HPDE6-E6E7 (cell line): ENCODE results near the gene FEM1C.

ENCODE experiments used
- DNase-seq: peaks from one replicate; pipeline ENCODE4 v3.0.0; 2011; ENCODE audit warnings: missing footprints; ENCODE audit errors: extremely low spot score

Gene FEM1C

GRCh38 chr5:115557667-115558387 lies 13.3 kb upstream of the FEM1C start:
- DNase-seq: no peak

- DNase-seq: no peak
These were observed 11.7 kb upstream of the FEM1C start for GRCh38 chr5:115556276-115556675.

- DNase-seq: no peak
These were observed 10.6 kb upstream of the FEM1C start for GRCh38 chr5:115555084-115555633.

GRCh38 chr5:115553082-115553481 lies 8.5 kb upstream of the FEM1C start:
- no peak for DNase-seq

- DNase-seq: no peak
These were observed 6.8 kb upstream of the FEM1C start for GRCh38 chr5:115551415-115551814.

- DNase-seq: no peak
These were observed 4.6 kb upstream of the FEM1C start for GRCh38 chr5:115549154-115549553.

GRCh38 chr5:115548683-115549082 lies 4.1 kb upstream of the FEM1C start:
- DNase-seq: no peak

GRCh38 chr5:115545351-115545882 lies 842 bp upstream of the FEM1C start:
- no peak for DNase-seq

GRCh38 chr5:115544043-115544435 lies 536 bp downstream of the FEM1C start:
- DNase-seq: no peak

- no peak for DNase-seq
These were observed 1.1 kb downstream of the FEM1C start for GRCh38 chr5:115543365-115544042.

GRCh38 chr5:115542651-115543364 lies 1.8 kb downstream of the FEM1C start:
- DNase-seq: no peak

- DNase-seq: no peak
These were observed 2.5 kb downstream of the FEM1C start for GRCh38 chr5:115542086-115542485.

- DNase-seq: no peak
These were observed 3.0 kb downstream of the FEM1C start for GRCh38 chr5:115541611-115542010.

GRCh38 chr5:115535479-115536035 lies 9.0 kb downstream of the FEM1C start:
- no peak for DNase-seq

- DNase-seq: no peak
These were observed 12.1 kb downstream of the FEM1C start for GRCh38 chr5:115532517-115532916.

GRCh38 chr5:115531787-115532367 lies 12.7 kb downstream of the FEM1C start:
- DNase-seq: no peak

GRCh38 chr5:115531380-115531779 lies 13.2 kb downstream of the FEM1C start:
- DNase-seq: no peak

- peak; percentile 21 for DNase-seq
These were observed 14.1 kb downstream of the FEM1C start for GRCh38 chr5:115530426-115530825.

- DNase-seq: no peak
These were observed 18.0 kb downstream of the FEM1C start for GRCh38 chr5:115526604-115527003.

GRCh38 chr5:115524199-115524847 lies 20.3 kb downstream of the FEM1C start:
- no peak for DNase-seq

GRCh38 chr5:115522832-115523403 lies 21.7 kb downstream of the FEM1C start:
- no peak for DNase-seq
